K562 (cell line): ENCODE measurements around the gene EMC9. TPM values are rescaled to one million over a fixed set of nuclear protein-coding genes. Genes with fewer than 3 reads are reported as not detected.
A peak's percentile ranks its signal among the peaks of the same experiment; 100 is the strongest.

Source experiments
- CBFA2T3 ChIP-seq: fragments of 450-650 bp; IDR thresholded peaks from 2 replicates; pipeline ENCODE4 v1.6.1; 2017
- CREB3 ChIP-seq: fragments of 450-650 bp; conservative IDR thresholded peaks from 2 replicates; pipeline ENCODE4 v1.6.1; 2016; ENCODE audit warnings: missing genetic modification characterization, low read depth, mild to moderate bottlenecking, missing compliant biosample characterization, moderate library complexity
- EP300 ChIP-seq: IDR thresholded peaks from 2 replicates; pipeline ENCODE4 v1.6.1; 2012; ENCODE audit warnings: low read length, improper control_type of control experiment
- ESRRA ChIP-seq: fragments of 450-650 bp; IDR thresholded peaks from 2 replicates; pipeline ENCODE4 v1.6.1; 2014; ENCODE audit warnings: low read depth, mild to moderate bottlenecking, moderate library complexity, borderline replicate concordance
- ESRRB ChIP-seq: fragments of 250-450 bp; sonication (Bioruptor Pico); IDR thresholded peaks from 2 replicates; pipeline ENCODE4 v1.5.0; 2020; ENCODE audit warnings: mild to moderate bottlenecking, moderate library complexity, borderline replicate concordance
- ETS1 ChIP-seq: conservative IDR thresholded peaks from 2 replicates; pipeline ENCODE4 v1.6.1; 2011; ENCODE audit warnings: low read depth, mild to moderate bottlenecking, low read length; ENCODE audit not compliant: control insufficient read depth
- KDM4B ChIP-seq, 2 experiments: fragments of 450-650 bp in 1 of 2; sonication (generic) in 1 of 2; IDR thresholded peaks; 2 replicates each; pipeline ENCODE4 v1.6.1; 2016 to 2017; ENCODE audit warnings: borderline replicate concordance in 2 of 2, antibody characterized with exemption in 1 of 2, low read depth in 1 of 2, mild to moderate bottlenecking in 1 of 2
- KDM5B ChIP-seq: fragments of 200-600 bp; sonication (generic); IDR thresholded peaks from 2 replicates; pipeline ENCODE4 v1.6.1; 2012; ENCODE audit warnings: low read depth, mild to moderate bottlenecking, moderate library complexity, low read length, control low read depth, inconsistent platforms; ENCODE audit not compliant: insufficient replicate concordance
- MECOM ChIP-seq: fragments of 250-450 bp; sonication (Bioruptor Pico); IDR thresholded peaks from 2 replicates; pipeline ENCODE4 v1.8.0; 2022; ENCODE audit warnings: inconsistent platforms
- RB1 ChIP-seq: fragments of 450-650 bp; IDR thresholded peaks from 2 replicates; pipeline ENCODE4 v1.6.1; 2017; ENCODE audit warnings: low read depth, mild to moderate bottlenecking
- RFX7 ChIP-seq: fragments of 250-450 bp; sonication (Bioruptor Pico); IDR thresholded peaks from 2 replicates; pipeline ENCODE4 v1.5.1; 2021; ENCODE audit warnings: mild to moderate bottlenecking
- SAP30 ChIP-seq: fragments of 200-600 bp; sonication (generic); IDR thresholded peaks from 2 replicates; pipeline ENCODE4 v1.6.1; 2012; ENCODE audit warnings: borderline replicate concordance, low read depth, mild to moderate bottlenecking, moderate library complexity, low read length, control low read depth, inconsistent platforms; ENCODE audit not compliant: insufficient read depth, poor library complexity, severe bottlenecking
- TBL1XR1 ChIP-seq, 2 experiments: IDR thresholded peaks; 2 replicates each; pipeline ENCODE4 v1.6.1; 2012; ENCODE audit warnings: improper control_type of control experiment in 2 of 2, low read length in 2 of 2, mild to moderate bottlenecking in 1 of 2
- TBP ChIP-seq: optimal IDR thresholded peaks from 2 replicates; pipeline ENCODE3; 2011; ENCODE audit warnings: low read depth, low read length, improper control_type of control experiment
- TCF7L2 ChIP-seq: fragments of 150-350 bp; IDR thresholded peaks from 2 replicates; pipeline ENCODE4 v1.6.1; 2016; ENCODE audit warnings: low read depth, mild to moderate bottlenecking, low read length, moderate library complexity
- UBTF ChIP-seq, 2 experiments: IDR thresholded peaks; 2 replicates each; pipeline ENCODE4 v1.6.1; 2012; ENCODE audit warnings: improper control_type of control experiment in 2 of 2, low read depth in 2 of 2, low read length in 2 of 2, borderline replicate concordance in 1 of 2
- USF2 ChIP-seq: sonication (generic); formaldehyde crosslinking; IDR thresholded peaks from 2 replicates; pipeline ENCODE4 v1.5.0; 2020; ENCODE audit warnings: missing genetic modification reagents
- ZKSCAN8 ChIP-seq: fragments of 200-800 bp; sonication (Bioruptor generic); IDR thresholded peaks from 2 replicates; pipeline ENCODE4 v1.6.1; 2016; ENCODE audit warnings: missing genetic modification characterization, missing compliant biosample characterization
- polyA plus RNA-seq, 8 experiments: library from polyadenylated mRNA; depleted of rRNA in 4 of 8; stranded (reverse) in 5 of 8; unstranded in 3 of 8; fragments of >200 nt; fragmentation: Nextera tagmentation in 2 of 8; fragmentation: Illumina TruSeq in 1 of 8; extraction: Ambion mirVana in 2 of 8; extraction: Trizol in 1 of 8; gene quantifications; 2 replicates each; pipeline versions ENCODE4 v1.2.1 to v1.2.3, GENCODE V29; 2011 to 2014; ENCODE audit warnings: inconsistent platforms in 1 of 8, missing spikeins in 1 of 8
- total RNA-seq, 7 experiments: library from RNA; depleted of rRNA in 6 of 7; stranded (reverse); fragments of >200 nt in 6 of 7; fragmentation: Illumina TruSeq in 2 of 7; extraction: Trizol in 2 of 7; gene quantifications; 2 replicates each; pipeline versions ENCODE4 v1.2.1 to v1.2.3, GENCODE V29; 2011 to 2021; ENCODE audit warnings: low replicate concordance in 1 of 7
- TF ChIP-seq, protein P1 (sequence below): fragments of 200-800 bp; sonication (Bioruptor generic); IDR thresholded peaks from 2 replicates; pipeline ENCODE4 v1.6.1; 2017; ENCODE audit warnings: missing genetic modification characterization, missing compliant biosample characterization

The EMC9 gene
- total and polyA plus RNA-seq, 9 of the 15 experiments (the other 6 are each of a cell fraction or from before 2014, with no cell fraction given): 3.1 to 13.2 (median 7.8) TPM

DNA sequence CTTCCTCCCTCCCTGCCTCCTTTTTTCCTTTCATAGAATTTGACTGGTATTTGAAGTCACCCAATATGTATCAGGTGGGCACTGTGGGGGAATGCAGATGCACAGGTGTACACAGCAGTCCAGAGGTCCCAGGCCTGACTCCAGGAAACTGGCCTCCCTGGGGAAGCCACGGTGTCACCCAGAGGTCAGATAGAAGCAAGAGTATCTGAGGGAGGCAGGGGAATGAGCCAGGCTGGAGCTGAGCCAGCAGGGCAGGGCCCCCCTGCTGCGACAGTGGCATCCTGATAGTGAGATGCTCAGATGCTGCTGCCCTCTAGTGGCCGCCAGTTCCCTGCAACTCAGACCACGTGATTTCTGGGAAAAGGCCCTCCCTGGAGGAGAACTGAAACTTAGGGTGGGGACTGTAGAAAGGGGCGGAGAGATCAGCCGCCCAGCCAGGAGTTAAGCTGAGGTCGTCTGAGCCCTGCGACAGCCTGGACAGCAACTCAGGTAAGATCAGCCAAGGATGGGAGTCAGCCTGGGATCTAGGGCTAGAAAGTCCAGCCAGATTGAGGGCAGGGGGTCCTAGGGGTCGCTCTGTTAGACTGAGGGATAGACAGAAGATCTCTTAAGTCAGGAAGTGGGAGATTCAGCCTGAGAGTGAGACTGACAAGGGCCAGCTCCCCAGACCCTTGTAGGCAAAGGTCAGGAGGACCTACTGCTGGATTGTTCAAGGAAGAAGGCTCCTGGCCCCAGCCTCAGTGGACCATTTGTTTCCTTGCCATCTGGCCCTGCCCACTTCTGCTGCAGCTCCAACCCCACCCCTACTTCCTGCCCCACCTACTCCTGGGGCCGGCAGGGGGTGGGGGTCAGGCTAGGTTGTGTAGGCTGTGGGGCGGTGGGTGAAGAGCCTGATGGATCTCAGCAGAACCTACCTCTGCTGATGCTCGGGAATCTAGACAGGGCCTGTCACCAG is 19.7 kb upstream of the EMC9 start, which contains the start of gene IRF9 (continued):
- TF ChIP-seq KDM4B (IDR thresholded peaks at IDR 0.05; ENCODE audit: borderline replicate concordance in 2 of 2, low read depth in 1 of 2) (peak in 1 of 2 experiments; percentile 72; a peak in 1 of 4 replicates), CREB3 (no peak), UBTF (IDR thresholded peaks at IDR 0.05; ENCODE audit: borderline replicate concordance in 1 of 2, low read depth in 2 of 2, low read length in 2 of 2) (no peak), ESRRA (peak; percentile 67; the same call in 1 of the 2 replicates), CBFA2T3 (peak; percentile 47), SAP30 (no peak), TCF7L2 (no peak), MECOM (CRISPR knock-in tag) (no peak), KDM5B (peak; percentile 37), ETS1 (no peak), USF2 (CRISPR knock-in tag) (peak; percentile 94), RFX7 (no peak), TBL1XR1 (IDR thresholded peaks at IDR 0.05; ENCODE audit: low read length in 2 of 2) (peak in 1 of 2 experiments; percentile 26; a peak in 2 of 4 replicates), RB1 (peak; percentile 71; the same call in 1 of the 2 replicates), ZKSCAN8 (no peak), EP300 (peak; percentile 42), ESRRB (CRISPR knock-in tag) (no peak), TBP (peak; percentile 36)
- TF ChIP-seq, protein P1, sequence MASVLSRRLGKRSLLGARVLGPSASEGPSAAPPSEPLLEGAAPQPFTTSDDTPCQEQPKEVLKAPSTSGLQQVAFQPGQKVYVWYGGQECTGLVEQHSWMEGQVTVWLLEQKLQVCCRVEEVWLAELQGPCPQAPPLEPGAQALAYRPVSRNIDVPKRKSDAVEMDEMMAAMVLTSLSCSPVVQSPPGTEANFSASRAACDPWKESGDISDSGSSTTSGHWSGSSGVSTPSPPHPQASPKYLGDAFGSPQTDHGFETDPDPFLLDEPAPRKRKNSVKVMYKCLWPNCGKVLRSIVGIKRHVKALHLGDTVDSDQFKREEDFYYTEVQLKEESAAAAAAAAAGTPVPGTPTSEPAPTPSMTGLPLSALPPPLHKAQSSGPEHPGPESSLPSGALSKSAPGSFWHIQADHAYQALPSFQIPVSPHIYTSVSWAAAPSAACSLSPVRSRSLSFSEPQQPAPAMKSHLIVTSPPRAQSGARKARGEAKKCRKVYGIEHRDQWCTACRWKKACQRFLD (CRISPR knock-in tag): peak; percentile 52; the same call in 1 of the 2 replicates
